Activated CD4-positive, alpha-beta T cell treated with anti-CD3 and anti-CD28 coated beads, Interleukin-2, amount 10 ng/mL, durations not matched to agents 24 days and 14 days (primary cell): ENCODE results near the gene NAT10. TPM values are rescaled to one million over a fixed set of nuclear protein-coding genes. Genes with fewer than 3 reads are reported as not detected.

Experiments used
- DNase-seq: peaks from one replicate; pipeline ENCODE4 v3.0.0; 2022
- H3K27ac Mint-ChIP-seq: one replicate; pipeline ENCODE4 v1.8.0; 2022; ENCODE audit warnings: mild to moderate bottlenecking, mixed read lengths
- H3K27me3 Mint-ChIP-seq: one replicate; pipeline ENCODE4 v1.8.0; 2022; ENCODE audit warnings: mixed read lengths
- H3K36me3 Mint-ChIP-seq: one replicate; pipeline ENCODE4 v1.8.0; 2022; ENCODE audit warnings: low read depth, mild to moderate bottlenecking, mixed read lengths
- H3K4me1 Mint-ChIP-seq: one replicate; pipeline ENCODE4 v1.8.0; 2021; ENCODE audit warnings: mixed read lengths
- H3K4me3 Mint-ChIP-seq: one replicate; pipeline ENCODE4 v1.8.0; 2022; ENCODE audit warnings: mild to moderate bottlenecking, moderate library complexity, mixed read lengths
- H3K9me3 Mint-ChIP-seq: one replicate; pipeline ENCODE4 v1.8.0; 2021; ENCODE audit warnings: mixed read lengths
- intact Hi-C: fragments of 100-400 bp; cut with micrococcal nuclease; formaldehyde crosslinking; loops from one replicate; pipeline ENCODE4 v1.15.1; 2023
- total RNA-seq: library from RNA; stranded (reverse); gene quantifications from 2 replicates; pipeline ENCODE4 v1.2.3, GENCODE V29; 2022

The NAT10 gene
- total RNA-seq, 1 donor from 2014 or later: 169 TPM

GRCh38 chr11:34185926-34186841, 80.8 kb downstream of the NAT10 start:
- intact Hi-C loops: no loop called here
- peaks cover 13% of the 10 kb centered on the region for H3K4me1 Mint-ChIP-seq
- H3K27ac Mint-ChIP-seq: no peak overlapping the region
- H3K36me3 Mint-ChIP-seq: peaks cover 2% of the 10 kb centered on the region
- no peaks in the 10 kb centered on the region for H3K9me3 Mint-ChIP-seq
- H3K4me3 Mint-ChIP-seq: no peak overlapping the region
- DNase-seq: no peak
- peaks cover 10% of the 10 kb centered on the region for H3K27me3 Mint-ChIP-seq

GRCh38 chr11:34188181-34188580, 82.8 kb downstream of the NAT10 start:
- Mint-ChIP-seq H3K4me3 (no peak overlapping the region), H3K27ac (no peak overlapping the region), H3K27me3 (peaks cover 10% of the 10 kb centered on the region), H3K4me1 (peaks cover 8% of the 10 kb centered on the region), H3K9me3 (no peaks in the 10 kb centered on the region), H3K36me3 (peaks cover 2% of the 10 kb centered on the region)
- DNase-seq: no peak
- intact Hi-C loops: no loop called here

DNA sequence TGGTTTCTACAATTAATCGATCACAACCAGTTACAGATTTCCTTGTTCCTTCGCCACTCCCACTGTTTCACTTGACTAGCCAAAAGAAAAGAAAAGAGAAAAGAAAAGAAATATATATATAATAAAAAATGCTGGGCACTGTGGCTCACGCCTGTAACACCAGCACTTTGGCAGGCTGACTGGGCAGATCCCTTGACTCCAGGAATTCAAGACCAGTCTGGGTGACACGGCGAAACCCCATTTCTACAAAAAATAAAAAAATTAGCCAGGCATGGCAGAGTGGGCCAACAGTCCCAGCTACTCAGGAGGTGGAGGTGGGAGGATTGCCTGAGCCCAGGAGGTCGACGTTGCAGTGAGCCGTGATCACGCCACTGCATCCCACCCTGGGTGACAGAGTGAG, 83.8 kb downstream of the NAT10 start:
- Mint-ChIP-seq H3K36me3 (peaks cover 1% of the 10 kb centered on the region), H3K27ac (no peak overlapping the region), H3K4me3 (no peak overlapping the region), H3K9me3 (no peaks in the 10 kb centered on the region), H3K4me1 (peaks cover 14% of the 10 kb centered on the region), H3K27me3 (peaks cover 10% of the 10 kb centered on the region)
- intact Hi-C loops: no loop called here
- DNase-seq: no peak

DNA sequence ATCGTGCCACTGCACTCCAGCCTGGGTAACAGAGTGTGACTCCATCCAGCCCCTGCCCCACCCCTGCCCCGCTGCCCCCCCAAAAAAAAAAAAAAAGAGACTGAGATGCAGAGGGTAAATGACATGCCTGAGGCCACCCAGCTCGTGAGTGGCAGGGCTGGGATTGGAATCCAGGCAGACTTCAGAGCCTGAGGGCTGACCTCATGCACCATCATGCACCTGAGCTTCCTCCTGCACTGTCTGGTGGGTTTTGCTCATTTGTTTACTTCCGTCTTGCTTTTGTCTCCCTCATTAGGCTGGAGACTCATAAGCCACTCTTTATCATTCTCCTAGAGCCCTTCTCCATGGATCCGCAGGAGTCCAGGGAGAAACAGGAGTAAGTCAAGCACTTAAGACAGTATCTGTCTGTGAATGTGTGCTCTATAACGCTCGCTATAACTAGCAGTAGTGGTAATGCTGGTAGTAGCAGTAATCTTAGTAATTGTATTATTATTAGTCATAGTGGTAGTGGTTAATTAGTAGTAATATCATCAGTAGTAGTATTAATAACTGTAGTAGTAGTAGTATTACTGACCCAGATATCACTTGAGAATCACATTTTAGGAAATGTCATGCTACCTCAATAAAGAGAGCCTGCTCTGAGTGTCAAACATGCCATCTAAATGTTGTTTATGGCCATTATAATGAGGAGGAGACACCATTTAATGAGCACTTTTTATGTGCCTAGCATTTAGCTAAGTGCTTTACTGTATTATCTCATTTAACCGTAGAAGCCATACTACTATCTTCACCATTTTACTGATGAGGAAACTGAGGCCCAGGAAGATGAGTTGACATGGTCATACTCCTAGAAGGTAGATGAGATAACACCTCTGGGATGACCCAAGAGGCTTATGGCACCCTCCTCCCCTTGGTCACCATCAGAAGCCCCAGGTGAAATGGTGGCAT, 85.0 kb downstream of the NAT10 start:
- peaks cover 4% of the 10 kb centered on the region for H3K36me3 Mint-ChIP-seq
- intact Hi-C loops: no loop called here
- H3K27ac Mint-ChIP-seq: no peak overlapping the region
- no peak for DNase-seq
- no peak overlapping the region for H3K4me3 Mint-ChIP-seq
- peaks cover 10% of the 10 kb centered on the region for H3K27me3 Mint-ChIP-seq
- H3K4me1 Mint-ChIP-seq: peaks cover 11% of the 10 kb centered on the region
- no peaks in the 10 kb centered on the region for H3K9me3 Mint-ChIP-seq

- Mint-ChIP-seq H3K9me3 (no peaks in the 10 kb centered on the region), H3K4me3 (no peak overlapping the region), H3K4me1 (peaks cover 11% of the 10 kb centered on the region), H3K27ac (no peak overlapping the region), H3K27me3 (peaks cover 10% of the 10 kb centered on the region), H3K36me3 (peaks cover 4% of the 10 kb centered on the region)
- intact Hi-C loops: no loop called here
- DNase-seq: no peak
Observed at GRCh38 chr11:34191578-34191977, 86.1 kb downstream of the NAT10 start.

- H3K36me3 Mint-ChIP-seq: peaks cover 7% of the 10 kb centered on the region
- intact Hi-C loops: no loop called here
- no peaks in the 10 kb centered on the region for H3K9me3 Mint-ChIP-seq
Observed at GRCh38 chr11:34192481-34193401, 87.3 kb downstream of the NAT10 start.

GRCh38 chr11:34194576-34195335, 89.3 kb downstream of the NAT10 start:
- no peak for DNase-seq
- Mint-ChIP-seq H3K9me3 (no peaks in the 10 kb centered on the region), H3K27me3 (peaks cover 1% of the 10 kb centered on the region), H3K4me3 (no peak overlapping the region), H3K36me3 (peaks cover 9% of the 10 kb centered on the region), H3K27ac (no peak overlapping the region), H3K4me1 (peaks cover 29% of the 10 kb centered on the region)
- intact Hi-C loops: no loop called here

More at GRCh38 chr11:34192481-34193401, 87.3 kb downstream of the NAT10 start:
- peaks cover 8% of the 10 kb centered on the region for H3K27me3 Mint-ChIP-seq
- H3K4me3 Mint-ChIP-seq: no peak overlapping the region
- DNase-seq: peak; percentile 69
- no peak overlapping the region for H3K27ac Mint-ChIP-seq
- H3K4me1 Mint-ChIP-seq: peaks cover 17% of the 10 kb centered on the region

Other genes starting within 250 kb of the NAT10 start
- not detected in 2 replicates for gene LMO2, start 213.6 kb upstream of the NAT10 start, total RNA-seq
- 318 and 321 TPM in 2 replicates for gene CAPRIN1, start 53.9 kb upstream of the NAT10 start, total RNA-seq